ENCODE results near the gene TEX48. TPM values are rescaled to one million over a fixed set of nuclear protein-coding genes. Genes with fewer than 3 reads are reported as not detected.

TEX48 gene, protein sequence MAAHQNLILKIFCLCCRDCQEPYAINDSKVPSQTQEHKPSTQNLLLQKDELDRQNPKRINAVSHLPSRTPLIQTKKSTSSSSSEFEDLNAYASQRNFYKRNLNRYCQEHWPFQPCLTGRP
- not detected for polyA plus RNA-seq (2013, experiment 1 of 2)
- polyA plus RNA-seq (2013, experiment 2 of 2), result not detected

DNA sequence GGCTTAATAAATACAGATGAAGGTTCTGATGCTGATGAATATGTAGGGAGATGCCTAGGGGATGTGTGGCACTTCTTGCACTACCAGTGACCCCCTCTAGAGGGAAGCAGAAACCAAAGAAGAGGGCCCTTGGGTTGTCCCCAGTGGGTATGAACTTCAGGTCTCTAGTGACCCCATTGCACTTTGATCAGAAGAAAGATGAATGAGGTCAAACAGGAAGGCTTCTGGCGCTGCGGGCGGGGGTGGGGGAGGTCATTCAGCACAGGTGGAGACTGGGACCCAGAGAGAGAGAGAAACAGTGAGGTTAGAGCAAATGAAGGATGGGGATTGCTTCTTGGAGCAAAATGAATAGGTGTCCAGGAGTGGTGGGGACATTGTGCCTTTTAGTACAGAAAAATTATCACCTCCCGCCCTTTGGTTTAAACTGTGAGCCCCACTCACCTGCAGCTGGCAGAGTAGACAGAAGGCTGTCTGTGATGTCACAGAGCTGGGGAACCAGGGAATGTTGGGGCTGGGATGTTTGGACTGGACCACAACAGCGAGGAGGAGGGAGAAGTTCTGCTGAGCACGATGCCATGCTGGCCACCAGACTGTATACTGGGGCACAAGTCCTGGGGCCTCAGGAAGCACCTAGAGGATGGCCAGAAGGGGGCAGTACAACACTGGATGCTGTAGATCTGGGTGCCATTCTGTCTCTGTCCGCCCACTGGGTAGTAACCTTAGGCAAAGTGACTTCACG lies at the start of gene TEX48:
TSS of gene TEX48 (minus strand) at position 599 of the 739 bp plus-strand sequence. CDS start 10,469 bp downstream, outside the sequence.
- H3K9me3 ChIP-seq (ENCODE audit: control insufficient read depth, low read length), result no peaks in the 10 kb centered on the region
- WGBS, 2 experiments (ENCODE audit: insufficient coverage in 2 of 2), result 68 to 85% methylated on average over 4 to 5 of the region's 8 CpGs
- no peaks in the 10 kb centered on the region for H3K36me3 ChIP-seq (ENCODE audit: control insufficient read depth, insufficient read depth, low read length)
- peaks cover 21% of the 10 kb centered on the region for H3K4me1 ChIP-seq (ENCODE audit: control insufficient read depth, insufficient read depth, low read length, poor library complexity, severe bottlenecking)
- no peak within 1 kb of the TSS for H3K4me3 ChIP-seq (ENCODE audit: extremely low read depth, insufficient read depth, low read length, poor library complexity, severe bottlenecking)
- no peak within 1 kb of the TSS for H3K27ac ChIP-seq (ENCODE audit: low read depth, low read length, severe bottlenecking)

- no peak overlapping the region for H3K27ac ChIP-seq (ENCODE audit: low read depth, low read length, severe bottlenecking)
Measured at GRCh38 chr9:114731701-114732100, 49.7 kb upstream of the TEX48 start.

GRCh38 chr9:114729706-114730105 lies 47.7 kb upstream of the TEX48 start:
- Histone ChIP-seq H3K4me3 (ENCODE audit: extremely low read depth, insufficient read depth, low read length, poor library complexity, severe bottlenecking) (no peak overlapping the region), H3K36me3 (ENCODE audit: control insufficient read depth, insufficient read depth, low read length) (no peaks in the 10 kb centered on the region), H3K4me1 (ENCODE audit: control insufficient read depth, insufficient read depth, low read length, poor library complexity, severe bottlenecking) (no peaks in the 10 kb centered on the region), H3K9me3 (ENCODE audit: control insufficient read depth, low read length) (no peaks in the 10 kb centered on the region), H3K27ac (ENCODE audit: low read depth, low read length, severe bottlenecking) (no peak overlapping the region)
- 90% methylated on average over 3 of the region's 5 CpGs; no CpG with 5 or more reads in 1 of the 2 experiments for WGBS, 2 experiments (ENCODE audit: insufficient coverage in 2 of 2)

More at GRCh38 chr9:114731701-114732100, 49.7 kb upstream of the TEX48 start:
- Histone ChIP-seq H3K9me3 (ENCODE audit: control insufficient read depth, low read length) (no peaks in the 10 kb centered on the region), H3K36me3 (ENCODE audit: control insufficient read depth, insufficient read depth, low read length) (no peaks in the 10 kb centered on the region), H3K4me3 (ENCODE audit: extremely low read depth, insufficient read depth, low read length, poor library complexity, severe bottlenecking) (no peak overlapping the region), H3K4me1 (ENCODE audit: control insufficient read depth, insufficient read depth, low read length, poor library complexity, severe bottlenecking) (no peaks in the 10 kb centered on the region)
- no CpG with 5 or more reads among the region's 1 CpG for WGBS, 2 experiments (ENCODE audit: insufficient coverage in 2 of 2)

- no peaks in the 10 kb centered on the region for H3K4me1 ChIP-seq (ENCODE audit: control insufficient read depth, insufficient read depth, low read length, poor library complexity, severe bottlenecking)
- H3K27ac ChIP-seq (ENCODE audit: low read depth, low read length, severe bottlenecking), result no peak overlapping the region
- no peak overlapping the region for H3K4me3 ChIP-seq (ENCODE audit: extremely low read depth, insufficient read depth, low read length, poor library complexity, severe bottlenecking)
- no peaks in the 10 kb centered on the region for H3K9me3 ChIP-seq (ENCODE audit: control insufficient read depth, low read length)
- H3K36me3 ChIP-seq (ENCODE audit: control insufficient read depth, insufficient read depth, low read length), result no peaks in the 10 kb centered on the region
- WGBS, 2 experiments (ENCODE audit: insufficient coverage in 2 of 2), result 60 to 75% methylated on average over 1 of the region's 3 CpGs
Measured at GRCh38 chr9:114725930-114726329, 43.9 kb upstream of the TEX48 start.

- Histone ChIP-seq H3K36me3 (ENCODE audit: control insufficient read depth, insufficient read depth, low read length) (no peaks in the 10 kb centered on the region), H3K9me3 (ENCODE audit: control insufficient read depth, low read length) (no peaks in the 10 kb centered on the region), H3K27ac (ENCODE audit: low read depth, low read length, severe bottlenecking) (no peak overlapping the region), H3K4me3 (ENCODE audit: extremely low read depth, insufficient read depth, low read length, poor library complexity, severe bottlenecking) (no peak overlapping the region), H3K4me1 (ENCODE audit: control insufficient read depth, insufficient read depth, low read length, poor library complexity, severe bottlenecking) (no peaks in the 10 kb centered on the region)
- 80% methylated on average over 2 of the region's 3 CpGs; no CpG with 5 or more reads in 1 of the 2 experiments for WGBS, 2 experiments (ENCODE audit: insufficient coverage in 2 of 2)
Measured at GRCh38 chr9:114724744-114725143, 42.8 kb upstream of the TEX48 start.

DNA sequence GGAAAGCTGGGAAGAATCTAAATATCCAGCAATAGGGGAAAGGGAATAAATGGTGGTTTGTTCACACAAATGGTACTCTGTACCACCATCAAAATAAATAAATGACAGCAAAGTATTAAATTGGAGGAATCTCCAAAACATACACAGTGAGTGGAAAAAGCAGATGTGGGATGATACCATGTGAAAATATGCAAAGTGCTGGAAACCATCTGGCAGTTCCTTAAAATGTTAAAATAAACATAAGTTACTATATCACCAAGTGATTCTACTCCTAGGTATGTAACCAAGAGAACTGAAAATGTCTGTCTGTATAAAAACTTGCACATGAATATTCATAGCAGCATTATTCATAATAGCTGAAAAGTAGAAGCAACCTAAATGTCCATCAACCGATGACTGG lies 41.9 kb upstream of the TEX48 start:
- no peak overlapping the region for H3K27ac ChIP-seq (ENCODE audit: low read depth, low read length, severe bottlenecking)
- no peaks in the 10 kb centered on the region for H3K9me3 ChIP-seq (ENCODE audit: control insufficient read depth, low read length)
- no CpG with 5 or more reads among the region's 1 CpG for WGBS, 2 experiments (ENCODE audit: insufficient coverage in 2 of 2)
- no peaks in the 10 kb centered on the region for H3K4me1 ChIP-seq (ENCODE audit: control insufficient read depth, insufficient read depth, low read length, poor library complexity, severe bottlenecking)
- no peak overlapping the region for H3K4me3 ChIP-seq (ENCODE audit: extremely low read depth, insufficient read depth, low read length, poor library complexity, severe bottlenecking)
- H3K36me3 ChIP-seq (ENCODE audit: control insufficient read depth, insufficient read depth, low read length), result no peaks in the 10 kb centered on the region

DNA sequence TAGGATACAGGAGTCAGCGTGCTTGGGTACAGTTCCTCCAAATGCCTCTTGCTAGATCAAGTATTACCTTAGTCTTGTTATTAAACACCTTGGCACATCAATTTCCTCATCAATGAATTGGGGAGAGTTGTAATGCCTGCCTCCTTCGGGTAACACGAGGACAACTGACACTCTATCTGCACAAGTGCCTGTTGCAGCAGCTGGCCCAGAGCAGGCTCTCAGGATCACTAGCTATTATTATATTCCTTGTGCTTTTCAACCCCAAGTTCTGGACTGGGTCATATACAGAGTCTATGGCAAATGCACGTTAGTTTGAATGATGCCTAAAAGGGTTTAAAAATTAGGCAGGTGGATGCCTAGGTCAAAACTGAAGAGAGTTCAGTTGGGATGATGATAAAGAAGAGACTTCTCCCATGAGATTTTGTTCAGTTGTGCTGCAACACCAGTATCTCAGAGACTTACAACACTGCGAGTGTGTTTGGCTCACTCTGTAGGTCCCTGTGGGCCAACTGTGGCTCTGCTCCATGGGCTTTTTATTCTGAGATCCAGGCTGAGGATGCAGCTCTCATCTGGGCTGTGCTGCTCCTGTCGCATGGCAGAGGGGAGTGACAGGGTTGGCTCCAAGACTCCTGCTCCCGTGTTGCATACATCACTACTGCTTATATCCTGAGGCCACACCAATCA lies 41.1 kb upstream of the TEX48 start:
- Histone ChIP-seq H3K36me3 (ENCODE audit: control insufficient read depth, insufficient read depth, low read length) (no peaks in the 10 kb centered on the region), H3K27ac (ENCODE audit: low read depth, low read length, severe bottlenecking) (no peak overlapping the region)
- 74 to 83% methylated on average over 4 of the region's 7 CpGs for WGBS, 2 experiments (ENCODE audit: insufficient coverage in 2 of 2)

DNA sequence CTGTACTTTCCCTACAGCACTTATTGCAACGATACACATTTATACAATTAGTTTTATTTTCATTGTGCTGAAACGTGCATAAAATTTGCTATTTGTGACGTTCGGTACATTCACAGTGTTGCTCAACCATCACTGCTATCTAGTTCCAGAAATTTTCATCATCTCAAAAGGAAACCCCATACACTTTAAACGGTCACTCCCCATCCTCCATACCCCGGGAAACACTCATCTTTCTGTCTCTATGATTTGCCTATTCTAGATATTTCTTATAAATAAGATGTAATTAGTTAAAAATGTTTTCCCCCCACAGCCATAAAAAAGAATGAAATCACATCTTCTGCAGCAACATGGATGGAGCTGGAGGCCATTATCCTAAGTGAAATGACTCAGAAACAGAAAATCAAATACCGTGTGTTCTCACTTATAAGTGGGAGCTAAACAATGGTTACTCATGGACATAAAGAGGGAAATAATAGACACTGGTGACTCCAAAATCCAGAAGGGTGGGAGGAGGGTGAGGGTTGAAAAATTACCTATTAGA lies 40.2 kb upstream of the TEX48 start:
- Histone ChIP-seq H3K4me3 (ENCODE audit: extremely low read depth, insufficient read depth, low read length, poor library complexity, severe bottlenecking) (no peak overlapping the region), H3K27ac (ENCODE audit: low read depth, low read length, severe bottlenecking) (no peak overlapping the region), H3K9me3 (ENCODE audit: control insufficient read depth, low read length) (no peaks in the 10 kb centered on the region), H3K4me1 (ENCODE audit: control insufficient read depth, insufficient read depth, low read length, poor library complexity, severe bottlenecking) (no peaks in the 10 kb centered on the region), H3K36me3 (ENCODE audit: control insufficient read depth, insufficient read depth, low read length) (no peaks in the 10 kb centered on the region)
- WGBS, 2 experiments (ENCODE audit: insufficient coverage in 2 of 2), result 92 to 93% methylated on average over 4 to 5 of the region's 7 CpGs

More for the DNA sequence above, 41.1 kb upstream of the TEX48 start:
- H3K9me3 ChIP-seq (ENCODE audit: control insufficient read depth, low read length), result no peaks in the 10 kb centered on the region
- H3K4me1 ChIP-seq (ENCODE audit: control insufficient read depth, insufficient read depth, low read length, poor library complexity, severe bottlenecking), result no peaks in the 10 kb centered on the region
- H3K4me3 ChIP-seq (ENCODE audit: extremely low read depth, insufficient read depth, low read length, poor library complexity, severe bottlenecking), result no peak overlapping the region

- Histone ChIP-seq H3K4me1 (ENCODE audit: control insufficient read depth, insufficient read depth, low read length, poor library complexity, severe bottlenecking) (no peaks in the 10 kb centered on the region), H3K9me3 (ENCODE audit: control insufficient read depth, low read length) (no peaks in the 10 kb centered on the region), H3K4me3 (ENCODE audit: extremely low read depth, insufficient read depth, low read length, poor library complexity, severe bottlenecking) (no peak overlapping the region), H3K36me3 (ENCODE audit: control insufficient read depth, insufficient read depth, low read length) (no peaks in the 10 kb centered on the region), H3K27ac (ENCODE audit: low read depth, low read length, severe bottlenecking) (no peak overlapping the region)
- WGBS, 2 experiments (ENCODE audit: insufficient coverage in 2 of 2), result 62 to 68% methylated on average over 7 to 8 of the region's 8 CpGs
Measured at GRCh38 chr9:114721491-114722079, 39.6 kb upstream of the TEX48 start.

- Histone ChIP-seq H3K27ac (ENCODE audit: low read depth, low read length, severe bottlenecking) (no peak overlapping the region), H3K36me3 (ENCODE audit: control insufficient read depth, insufficient read depth, low read length) (no peaks in the 10 kb centered on the region), H3K4me1 (ENCODE audit: control insufficient read depth, insufficient read depth, low read length, poor library complexity, severe bottlenecking) (no peaks in the 10 kb centered on the region), H3K9me3 (ENCODE audit: control insufficient read depth, low read length) (no peaks in the 10 kb centered on the region), H3K4me3 (ENCODE audit: extremely low read depth, insufficient read depth, low read length, poor library complexity, severe bottlenecking) (no peak overlapping the region)
- WGBS, 2 experiments (ENCODE audit: insufficient coverage in 2 of 2), result 72 to 83% methylated on average over 3 of the region's 3 CpGs
Measured at GRCh38 chr9:114720086-114720676, 38.2 kb upstream of the TEX48 start.

Data from mesodermal cell (in vitro differentiated cells).